Right lobe of liver (tissue), 4 donors: ENCODE results near the gene ORC6.

Source experiments
- POLR2A ChIP-seq: fragments of 450-650 bp; IDR thresholded peaks from one replicate; pipeline ENCODE4 v1.6.1; 2017; ENCODE audit warnings: antibody characterized with exemption, mild to moderate bottlenecking
- TF ChIP-seq, protein P1 (sequence below), 4 donors: fragments of 200-600 bp in 3 of 4; fragments of 450-650 bp in 1 of 4; IDR thresholded peaks; one replicate each; pipeline versions ENCODE4 v1.5.1 to v1.8.0; 2016 to 2022; ENCODE audit warnings: antibody characterized with exemption in 4 of 4, mild to moderate bottlenecking in 2 of 4
- donor health status: DM: no; HTN: no; CAD: no.
- donor health status: DM: no; HTN: no; CAD: no.
- donor health status: DM: no; HTN: yes; CAD: no.

DNA sequence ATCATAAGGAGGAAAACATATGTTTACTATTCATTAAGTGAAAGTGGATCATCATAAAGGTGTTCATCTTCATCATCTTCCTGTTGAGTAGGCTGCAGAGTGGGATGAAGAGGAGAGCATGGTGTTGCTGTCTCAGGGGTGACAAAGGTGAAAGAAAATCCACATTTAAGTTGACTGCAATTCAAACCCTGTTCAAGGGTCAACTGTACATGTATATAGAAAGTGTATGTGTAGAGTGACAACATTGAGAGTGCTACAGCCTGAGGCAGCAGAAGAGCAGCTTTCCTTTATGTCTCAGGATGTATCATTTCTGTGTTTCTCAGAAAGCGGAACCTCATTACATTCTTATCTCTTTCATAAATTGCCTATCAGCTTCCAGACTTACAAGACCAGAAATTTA, 17.2 kb downstream of the ORC6 start:
- TF ChIP-seq, protein P1, sequence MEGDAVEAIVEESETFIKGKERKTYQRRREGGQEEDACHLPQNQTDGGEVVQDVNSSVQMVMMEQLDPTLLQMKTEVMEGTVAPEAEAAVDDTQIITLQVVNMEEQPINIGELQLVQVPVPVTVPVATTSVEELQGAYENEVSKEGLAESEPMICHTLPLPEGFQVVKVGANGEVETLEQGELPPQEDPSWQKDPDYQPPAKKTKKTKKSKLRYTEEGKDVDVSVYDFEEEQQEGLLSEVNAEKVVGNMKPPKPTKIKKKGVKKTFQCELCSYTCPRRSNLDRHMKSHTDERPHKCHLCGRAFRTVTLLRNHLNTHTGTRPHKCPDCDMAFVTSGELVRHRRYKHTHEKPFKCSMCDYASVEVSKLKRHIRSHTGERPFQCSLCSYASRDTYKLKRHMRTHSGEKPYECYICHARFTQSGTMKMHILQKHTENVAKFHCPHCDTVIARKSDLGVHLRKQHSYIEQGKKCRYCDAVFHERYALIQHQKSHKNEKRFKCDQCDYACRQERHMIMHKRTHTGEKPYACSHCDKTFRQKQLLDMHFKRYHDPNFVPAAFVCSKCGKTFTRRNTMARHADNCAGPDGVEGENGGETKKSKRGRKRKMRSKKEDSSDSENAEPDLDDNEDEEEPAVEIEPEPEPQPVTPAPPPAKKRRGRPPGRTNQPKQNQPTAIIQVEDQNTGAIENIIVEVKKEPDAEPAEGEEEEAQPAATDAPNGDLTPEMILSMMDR (IDR thresholded peaks at IDR 0.05): no peak
- TF ChIP-seq POLR2A: no peak
